Gastroesophageal sphincter (tissue), 3 donors: ENCODE results near the gene TANGO6.

Experiments used
- CTCF ChIP-seq, 4 experiments: fragments of 200-600 bp in 2 of 4; fragments of 450-650 bp in 2 of 4; sonication (generic) in 1 of 4; IDR thresholded peaks; one replicate each; pipeline ENCODE4 v1.5.1; 2017 to 2019; ENCODE audit warnings: antibody characterized with exemption in 4 of 4, mild to moderate bottlenecking in 2 of 4, moderate library complexity in 2 of 4
- POLR2AphosphoS5 ChIP-seq: sonication (generic); formaldehyde crosslinking; IDR thresholded peaks from one replicate; pipeline ENCODE4 v1.6.1; 2017; ENCODE audit warnings: antibody characterized with exemption

GRCh38 chr16:69111876-69112230 lies 268.5 kb downstream of the TANGO6 start:
- TF ChIP-seq CTCF (IDR thresholded peaks at IDR 0.05), result no peak
- TF ChIP-seq POLR2AphosphoS5, result no peak
